ENCODE data around the gene DOCK11.

The DOCK11 gene

GRCh38 chrX:118493016-118493415 is 2.6 kb upstream of the DOCK11 start:
- TF ChIP-seq POLR2A (IDR thresholded peaks at IDR 0.05; ENCODE audit: extremely low read depth, insufficient read length): no peak
- TF ChIP-seq, protein P1, sequence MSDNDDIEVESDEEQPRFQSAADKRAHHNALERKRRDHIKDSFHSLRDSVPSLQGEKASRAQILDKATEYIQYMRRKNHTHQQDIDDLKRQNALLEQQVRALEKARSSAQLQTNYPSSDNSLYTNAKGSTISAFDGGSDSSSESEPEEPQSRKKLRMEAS (IDR thresholded peaks at IDR 0.05; ENCODE audit: low read depth, low read length): no peak
- TF ChIP-seq, protein P2, sequence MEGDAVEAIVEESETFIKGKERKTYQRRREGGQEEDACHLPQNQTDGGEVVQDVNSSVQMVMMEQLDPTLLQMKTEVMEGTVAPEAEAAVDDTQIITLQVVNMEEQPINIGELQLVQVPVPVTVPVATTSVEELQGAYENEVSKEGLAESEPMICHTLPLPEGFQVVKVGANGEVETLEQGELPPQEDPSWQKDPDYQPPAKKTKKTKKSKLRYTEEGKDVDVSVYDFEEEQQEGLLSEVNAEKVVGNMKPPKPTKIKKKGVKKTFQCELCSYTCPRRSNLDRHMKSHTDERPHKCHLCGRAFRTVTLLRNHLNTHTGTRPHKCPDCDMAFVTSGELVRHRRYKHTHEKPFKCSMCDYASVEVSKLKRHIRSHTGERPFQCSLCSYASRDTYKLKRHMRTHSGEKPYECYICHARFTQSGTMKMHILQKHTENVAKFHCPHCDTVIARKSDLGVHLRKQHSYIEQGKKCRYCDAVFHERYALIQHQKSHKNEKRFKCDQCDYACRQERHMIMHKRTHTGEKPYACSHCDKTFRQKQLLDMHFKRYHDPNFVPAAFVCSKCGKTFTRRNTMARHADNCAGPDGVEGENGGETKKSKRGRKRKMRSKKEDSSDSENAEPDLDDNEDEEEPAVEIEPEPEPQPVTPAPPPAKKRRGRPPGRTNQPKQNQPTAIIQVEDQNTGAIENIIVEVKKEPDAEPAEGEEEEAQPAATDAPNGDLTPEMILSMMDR (IDR thresholded peaks at IDR 0.05; ENCODE audit: low read depth, low read length): no peak
- TF ChIP-seq MYC (IDR thresholded peaks at IDR 0.05; ENCODE audit: low read depth, low read length): no peak
- no peak for DNase-seq (ENCODE audit: low read depth)
- no peak overlapping the region for H3K4me3 ChIP-seq (ENCODE audit: low read depth, low read length)

DNA sequence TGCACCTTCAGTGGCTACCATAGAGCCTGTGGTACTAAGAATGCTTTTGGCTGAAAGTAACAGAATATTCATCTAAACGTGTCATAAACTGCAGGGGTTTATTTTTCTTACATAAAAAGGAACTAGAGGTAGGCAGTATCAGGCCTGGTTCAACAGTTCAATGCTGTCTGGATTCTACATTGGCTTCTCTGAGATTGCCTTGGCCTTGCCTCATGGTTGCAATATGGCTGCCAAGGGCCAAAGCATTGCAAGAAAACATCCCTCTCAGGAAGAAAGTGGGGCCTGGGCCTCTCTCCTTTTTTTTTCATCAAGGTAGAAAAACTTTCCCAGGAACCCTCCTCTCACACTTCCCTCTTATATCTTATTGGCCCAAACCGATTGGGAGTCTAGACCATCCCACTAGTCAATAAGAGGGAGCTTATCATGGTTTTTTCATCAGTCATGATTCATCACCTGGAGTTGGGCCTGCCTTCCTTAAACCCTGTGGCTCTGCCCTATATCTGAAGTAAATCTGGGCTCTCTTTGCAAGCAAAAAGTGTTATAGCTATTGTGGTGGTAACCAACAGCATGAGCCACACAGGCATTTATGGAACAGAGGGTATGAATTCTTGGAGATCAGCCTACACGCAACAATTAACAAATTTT is 1.8 kb upstream of the DOCK11 start:
- no peak for TF ChIP-seq MYC (IDR thresholded peaks at IDR 0.05; ENCODE audit: low read depth, low read length)
- no peak for TF ChIP-seq POLR2A (IDR thresholded peaks at IDR 0.05; ENCODE audit: extremely low read depth, insufficient read length)
- TF ChIP-seq, protein P2 (IDR thresholded peaks at IDR 0.05; ENCODE audit: low read depth, low read length): no peak
- no peak overlapping the region for H3K4me3 ChIP-seq (ENCODE audit: low read depth, low read length)
- DNase-seq (ENCODE audit: low read depth): no peak

GRCh38 chrX:118495958-118496762 is 545 bp downstream of the DOCK11 start:
- TF ChIP-seq, protein P2 (IDR thresholded peaks at IDR 0.05; ENCODE audit: low read depth, low read length): no peak
- TF ChIP-seq POLR2A (IDR thresholded peaks at IDR 0.05; ENCODE audit: extremely low read depth, insufficient read length) (peak; percentile 28), MYC (IDR thresholded peaks at IDR 0.05; ENCODE audit: low read depth, low read length) (no peak)
- TF ChIP-seq, protein P1 (IDR thresholded peaks at IDR 0.05; ENCODE audit: low read depth, low read length): no peak; the same call in 1 of the 2 replicates
- DNase-seq (ENCODE audit: low read depth): peak; percentile 82
- peak overlapping the region; percentile 76 for H3K4me3 ChIP-seq (ENCODE audit: low read depth, low read length)

GRCh38 chrX:118496763-118497079 is 1.1 kb downstream of the DOCK11 start:
- TF ChIP-seq, protein P2 (IDR thresholded peaks at IDR 0.05; ENCODE audit: low read depth, low read length): no peak
- TF ChIP-seq POLR2A (IDR thresholded peaks at IDR 0.05; ENCODE audit: extremely low read depth, insufficient read length) (no peak), MYC (IDR thresholded peaks at IDR 0.05; ENCODE audit: low read depth, low read length) (no peak)
- TF ChIP-seq, protein P1 (IDR thresholded peaks at IDR 0.05; ENCODE audit: low read depth, low read length): no peak
- DNase-seq (ENCODE audit: low read depth): no peak

GRCh38 chrX:118497180-118497818 is 1.7 kb downstream of the DOCK11 start:
- TF ChIP-seq, protein P2 (IDR thresholded peaks at IDR 0.05; ENCODE audit: low read depth, low read length): no peak
- TF ChIP-seq POLR2A (IDR thresholded peaks at IDR 0.05; ENCODE audit: extremely low read depth, insufficient read length) (no peak), MYC (IDR thresholded peaks at IDR 0.05; ENCODE audit: low read depth, low read length) (no peak)
- TF ChIP-seq, protein P1 (IDR thresholded peaks at IDR 0.05; ENCODE audit: low read depth, low read length): no peak
- DNase-seq (ENCODE audit: low read depth): peak; percentile 25
- peak overlapping the region; percentile 76 for H3K4me3 ChIP-seq (ENCODE audit: low read depth, low read length)

More at GRCh38 chrX:118496763-118497079, 1.1 kb downstream of the DOCK11 start:
- peak overlapping the region; percentile 76 for H3K4me3 ChIP-seq (ENCODE audit: low read depth, low read length)

Data from NB4 (cell line).